ENCODE measurements around the gene TAL2. TPM values are rescaled to one million over a fixed set of nuclear protein-coding genes. Genes with fewer than 3 reads are reported as not detected.

The TAL2 gene
- total and polyA plus RNA-seq, 2 donors (not counting 1 experiment from before 2014, with no cell fraction given) = 0.37 to 7.0 TPM

- Mint-ChIP-seq H3K27me3 (peaks cover 13% of the 10 kb centered on the region), H3K27ac (no peak overlapping the region), H3K4me1 (peaks cover 32% of the 10 kb centered on the region), H3K9me3 (ENCODE audit: insufficient read depth) (no peaks in the 10 kb centered on the region), H3K4me3 (no peak overlapping the region)
- Histone ChIP-seq H4K20me1 (ENCODE audit: control insufficient read depth, insufficient read depth, low read length, poor library complexity, severe bottlenecking) (peaks cover 13% of the 10 kb centered on the region), H2AFZ (ENCODE audit: insufficient read depth, low read depth, low read length, poor library complexity, severe bottlenecking) (no peak overlapping the region), H3K27ac (ENCODE audit: low read length in 2 of 2) (no peak overlapping the region), H3K4me1 (ENCODE audit: control insufficient read depth in 2 of 2, insufficient read depth in 2 of 2, low read length in 2 of 2) (peaks cover 23 to 28% of the 10 kb centered on the region in 2 donors), H3K9ac (ENCODE audit: low read length) (no peak overlapping the region), H3K4me2 (replicated peaks; ENCODE audit: low read depth, low read length, poor library complexity, severe bottlenecking) (no peak overlapping the region), H3K27me3 (replicated peaks in 1 of 4; ENCODE audit: control extremely low read depth in 1 of 4, control insufficient read depth in 3 of 4, insufficient read depth in 4 of 4, low read length in 3 of 4) (peaks cover 0 to 11% (median 5%) of the 10 kb centered on the region in 4 experiments), H3K36me3 (replicated peaks in 1 of 2; ENCODE audit: control extremely low read depth in 1 of 2, control insufficient read depth in 1 of 2, extremely low read depth in 1 of 2, insufficient read depth in 2 of 2, low read length in 1 of 2) (no peaks in the 10 kb centered on the region), H3K4me3 (ENCODE audit: control extremely low read depth in 1 of 5, extremely low read depth in 1 of 5, insufficient read depth in 1 of 5, low read depth in 2 of 5, low read length in 4 of 5) (no peak overlapping the region), H3K79me2 (ENCODE audit: control insufficient read depth, insufficient read depth, low read length) (peaks cover 49% of the 10 kb centered on the region), H3K9me3 (ENCODE audit: control extremely low read depth in 1 of 3, control insufficient read depth in 2 of 3, insufficient read depth in 1 of 3, low read length in 2 of 3) (no peaks in the 10 kb centered on the region)
- CTCF ChIA-PET = interaction anchor here (3.3 kb wide), 1 partner anchor 22 kb away, joined by 20 read pairs; no protein-coding TSS in a partner anchor
- POLR2A ChIA-PET = no interaction called here
- TF ChIP-seq EZH2 (IDR thresholded peaks at IDR 0.05; ENCODE audit: borderline replicate concordance, insufficient read depth, low read depth, low read length, poor library complexity, severe bottlenecking) (no peak), CTCF (IDR thresholded peaks at IDR 0.05) (no peak)
- 100% methylated on average over 3 of the region's 12 CpGs for WGBS (ENCODE audit: insufficient coverage)
- intact Hi-C loops (cut with micrococcal nuclease) = loop anchor here (10.0 kb wide), 1 partner anchor 772 kb away; the partner anchor contains the start of gene ABCA1
- ATAC-seq (ENCODE audit: low read depth) = no peak
- no peak for DNase-seq
Observed at GRCh38 chr9:105696219-105696793, 34.0 kb downstream of the TAL2 start.

- peaks cover 0 to 3% (median 0%) of the 10 kb centered on the region in 4 experiments for H3K27me3 ChIP-seq (replicated peaks in 1 of 4; ENCODE audit: control extremely low read depth in 1 of 4, control insufficient read depth in 3 of 4, insufficient read depth in 4 of 4, low read length in 3 of 4)
- TF ChIP-seq CTCF (IDR thresholded peaks at IDR 0.05) (no peak), EZH2 (IDR thresholded peaks at IDR 0.05; ENCODE audit: borderline replicate concordance, insufficient read depth, low read depth, low read length, poor library complexity, severe bottlenecking) (no peak)
- H3K4me1 ChIP-seq (ENCODE audit: control insufficient read depth in 2 of 2, insufficient read depth in 2 of 2, low read length in 2 of 2) = peaks cover 23 to 28% of the 10 kb centered on the region in 2 donors
- no peaks in the 10 kb centered on the region for H3K36me3 ChIP-seq (replicated peaks in 1 of 2; ENCODE audit: control extremely low read depth in 1 of 2, control insufficient read depth in 1 of 2, extremely low read depth in 1 of 2, insufficient read depth in 2 of 2, low read length in 1 of 2)
- no peak overlapping the region for H3K9ac ChIP-seq (ENCODE audit: low read length)
- H3K4me3 ChIP-seq (ENCODE audit: control extremely low read depth in 1 of 5, extremely low read depth in 1 of 5, insufficient read depth in 1 of 5, low read depth in 2 of 5, low read length in 4 of 5) = no peak overlapping the region
- CTCF ChIA-PET = no interaction called here
- H2AFZ ChIP-seq (ENCODE audit: insufficient read depth, low read depth, low read length, poor library complexity, severe bottlenecking) = no peak overlapping the region
- ATAC-seq (ENCODE audit: low read depth) = no peak
- Mint-ChIP-seq H3K4me1 (peaks cover 35% of the 10 kb centered on the region), H3K4me3 (no peak overlapping the region), H3K9me3 (ENCODE audit: insufficient read depth) (no peaks in the 10 kb centered on the region), H3K27ac (no peak overlapping the region), H3K27me3 (peaks cover 6% of the 10 kb centered on the region)
- POLR2A ChIA-PET = no interaction called here
- peaks cover 13% of the 10 kb centered on the region for H4K20me1 ChIP-seq (ENCODE audit: control insufficient read depth, insufficient read depth, low read length, poor library complexity, severe bottlenecking)
- intact Hi-C loops (cut with micrococcal nuclease) = loop anchor here (10.0 kb wide), 1 partner anchor 773 kb away; the partner anchor contains the start of gene ABCA1
- WGBS (ENCODE audit: insufficient coverage) = no CpG with 5 or more reads among the region's 4 CpGs
- no peak for DNase-seq
- no peak overlapping the region for H3K27ac ChIP-seq (ENCODE audit: low read length in 2 of 2)
- H3K79me2 ChIP-seq (ENCODE audit: control insufficient read depth, insufficient read depth, low read length) = peaks cover 58% of the 10 kb centered on the region
- H3K9me3 ChIP-seq (ENCODE audit: control extremely low read depth in 1 of 3, control insufficient read depth in 2 of 3, insufficient read depth in 1 of 3, low read length in 2 of 3) = peaks cover 0 to under 1% (median 0%) of the 10 kb centered on the region in 3 donors
- no peak overlapping the region for H3K4me2 ChIP-seq (replicated peaks; ENCODE audit: low read depth, low read length, poor library complexity, severe bottlenecking)
Observed at GRCh38 chr9:105697871-105698270, 35.6 kb downstream of the TAL2 start.

All from B cell (primary cell).